Activated naive CD4-positive, alpha-beta T cell (primary cell): ENCODE results near the gene EIF2AK3.
"Not testable (repeated sequence)": the region's sequence is repeated elsewhere in the genome, so short reads cannot be mapped to it uniquely, and the experiment has no call there.

Experiments
- DNase-seq, 4 experiments: peaks; one replicate each; lab custom pipeline; 2025; lab: John Stamatoyannopoulos, UW

The EIF2AK3 gene

GRCh38 chr2:88627055-88627855 lies at the start of gene EIF2AK3:
Gene EIF2AK3, minus strand, starts transcription at chr2:88627464. Its CDS starts 190 bp downstream, at chr2:88627274.
- DNase-seq, result peak; percentile 79 to 93 (median 82)

- no peak for DNase-seq
Measured at GRCh38 chr2:88673363-88673762, 46.1 kb upstream of the EIF2AK3 start.

- no peak for DNase-seq
Measured at GRCh38 chr2:88671786-88672427, 44.6 kb upstream of the EIF2AK3 start.

- DNase-seq, result no peak
Measured at GRCh38 chr2:88669482-88670214, 42.4 kb upstream of the EIF2AK3 start.

- DNase-seq, result no peak
Measured at GRCh38 chr2:88668862-88669261, 41.6 kb upstream of the EIF2AK3 start.

- no peak for DNase-seq
Measured at GRCh38 chr2:88667219-88667618, 40.0 kb upstream of the EIF2AK3 start.

- DNase-seq, result no peak
Measured at GRCh38 chr2:88666576-88666975, 39.3 kb upstream of the EIF2AK3 start.

GRCh38 chr2:88660622-88661021 lies 33.4 kb upstream of the EIF2AK3 start:
- no peak for DNase-seq

- no peak for DNase-seq
Measured at GRCh38 chr2:88659538-88659915, 32.3 kb upstream of the EIF2AK3 start.

GRCh38 chr2:88658881-88659537 lies 31.7 kb upstream of the EIF2AK3 start:
- DNase-seq, result no peak

GRCh38 chr2:88658326-88658725 lies 31.1 kb upstream of the EIF2AK3 start:
- no peak for DNase-seq

GRCh38 chr2:88657131-88657530 lies 29.9 kb upstream of the EIF2AK3 start:
- DNase-seq, result no peak

GRCh38 chr2:88656690-88657089 lies 29.4 kb upstream of the EIF2AK3 start:
- DNase-seq, result no peak

GRCh38 chr2:88654714-88655113 lies 27.4 kb upstream of the EIF2AK3 start:
- DNase-seq, result no peak

- DNase-seq, result no peak
Measured at GRCh38 chr2:88651646-88652045, 24.4 kb upstream of the EIF2AK3 start.

GRCh38 chr2:88645291-88645882 lies 18.1 kb upstream of the EIF2AK3 start:
- not testable (repeated sequence) for DNase-seq

GRCh38 chr2:88642278-88642677 lies 15.0 kb upstream of the EIF2AK3 start:
- no peak for DNase-seq

- no peak for DNase-seq
Measured at GRCh38 chr2:88641330-88641729, 14.1 kb upstream of the EIF2AK3 start.

GRCh38 chr2:88639865-88640264 lies 12.6 kb upstream of the EIF2AK3 start:
- DNase-seq, result no peak

- DNase-seq, result no peak
Measured at GRCh38 chr2:88638743-88639142, 11.5 kb upstream of the EIF2AK3 start.

- no peak for DNase-seq
Measured at GRCh38 chr2:88638123-88638650, 10.9 kb upstream of the EIF2AK3 start.

- no peak for DNase-seq
Measured at GRCh38 chr2:88637464-88637863, 10.2 kb upstream of the EIF2AK3 start.
